ENCODE measurements around the gene USH2A.

The USH2A gene

GRCh38 chr1:215789981-215790380 lies 633.3 kb downstream of the USH2A start:
- Histone ChIP-seq H3K36me3 (ENCODE audit: insufficient read depth, low read length) (no peaks in the 10 kb centered on the region), H2AFZ (ENCODE audit: low read depth, low read length) (no peak overlapping the region), H4K20me1 (ENCODE audit: insufficient read depth, low read length) (no peaks in the 10 kb centered on the region), H3K79me2 (ENCODE audit: insufficient read depth, low read length) (no peaks in the 10 kb centered on the region), H3K4me3 (ENCODE audit: low read depth in 1 of 2, low read length in 2 of 2) (no peak overlapping the region), H3K9ac (ENCODE audit: low read depth, low read length) (no peak overlapping the region), H3K4me1 (ENCODE audit: insufficient read depth, low read length) (no peaks in the 10 kb centered on the region), H3K27me3 (ENCODE audit: insufficient read depth, low read length, poor library complexity) (no peaks in the 10 kb centered on the region), H3K27ac (ENCODE audit: low read length) (no peak overlapping the region), H3K9me3 (ENCODE audit: insufficient read depth, low read length, severe bottlenecking) (no peaks in the 10 kb centered on the region), H3K4me2 (ENCODE audit: insufficient read depth, low read length) (no peak overlapping the region)
- DNase-seq (no peak), ATAC-seq (ENCODE audit: insufficient read depth, low read depth) (no peak)
- no peak for TF ChIP-seq CTCF (IDR thresholded peaks at IDR 0.05; ENCODE audit: borderline replicate concordance, extremely low read depth, low read length, poor library complexity, severe bottlenecking)
- no peak for TF ChIP-seq EZH2 (IDR thresholded peaks at IDR 0.05; ENCODE audit: borderline replicate concordance, low read depth, low read length, severe bottlenecking)

GRCh38 chr1:215786997-215787396 lies 636.3 kb downstream of the USH2A start:
- Histone ChIP-seq H4K20me1 (ENCODE audit: insufficient read depth, low read length) (no peaks in the 10 kb centered on the region), H3K4me1 (ENCODE audit: insufficient read depth, low read length) (no peaks in the 10 kb centered on the region), H3K36me3 (ENCODE audit: insufficient read depth, low read length) (no peaks in the 10 kb centered on the region), H3K4me3 (ENCODE audit: low read depth in 1 of 2, low read length in 2 of 2) (no peak overlapping the region), H2AFZ (ENCODE audit: low read depth, low read length) (no peak overlapping the region), H3K27ac (ENCODE audit: low read length) (no peak overlapping the region), H3K27me3 (ENCODE audit: insufficient read depth, low read length, poor library complexity) (no peaks in the 10 kb centered on the region), H3K4me2 (ENCODE audit: insufficient read depth, low read length) (no peak overlapping the region), H3K9me3 (ENCODE audit: insufficient read depth, low read length, severe bottlenecking) (no peaks in the 10 kb centered on the region), H3K79me2 (ENCODE audit: insufficient read depth, low read length) (no peaks in the 10 kb centered on the region), H3K9ac (ENCODE audit: low read depth, low read length) (no peak overlapping the region)
- TF ChIP-seq EZH2 (IDR thresholded peaks at IDR 0.05; ENCODE audit: borderline replicate concordance, low read depth, low read length, severe bottlenecking) (no peak), CTCF (IDR thresholded peaks at IDR 0.05; ENCODE audit: borderline replicate concordance, extremely low read depth, low read length, poor library complexity, severe bottlenecking) (no peak)
- ATAC-seq (ENCODE audit: insufficient read depth, low read depth) (no peak), DNase-seq (no peak)

GRCh38 chr1:215780641-215781040 lies 642.6 kb downstream of the USH2A start:
- DNase-seq (no peak), ATAC-seq (ENCODE audit: insufficient read depth, low read depth) (no peak)
- H2AFZ ChIP-seq (ENCODE audit: low read depth, low read length), result no peak overlapping the region
- no peak overlapping the region for H3K27ac ChIP-seq (ENCODE audit: low read length)
- no peaks in the 10 kb centered on the region for H3K79me2 ChIP-seq (ENCODE audit: insufficient read depth, low read length)
- H3K36me3 ChIP-seq (ENCODE audit: insufficient read depth, low read length), result no peaks in the 10 kb centered on the region
- TF ChIP-seq EZH2 (IDR thresholded peaks at IDR 0.05; ENCODE audit: borderline replicate concordance, low read depth, low read length, severe bottlenecking), result no peak
- TF ChIP-seq CTCF (IDR thresholded peaks at IDR 0.05; ENCODE audit: borderline replicate concordance, extremely low read depth, low read length, poor library complexity, severe bottlenecking), result no peak
- H4K20me1 ChIP-seq (ENCODE audit: insufficient read depth, low read length), result no peaks in the 10 kb centered on the region
- no peak overlapping the region for H3K4me3 ChIP-seq (ENCODE audit: low read depth in 1 of 2, low read length in 2 of 2)
- H3K9me3 ChIP-seq (ENCODE audit: insufficient read depth, low read length, severe bottlenecking), result no peaks in the 10 kb centered on the region
- H3K9ac ChIP-seq (ENCODE audit: low read depth, low read length), result no peak overlapping the region
- no peaks in the 10 kb centered on the region for H3K4me1 ChIP-seq (ENCODE audit: insufficient read depth, low read length)
- no peak overlapping the region for H3K4me2 ChIP-seq (ENCODE audit: insufficient read depth, low read length)
- H3K27me3 ChIP-seq (ENCODE audit: insufficient read depth, low read length, poor library complexity), result no peaks in the 10 kb centered on the region

- ATAC-seq (ENCODE audit: insufficient read depth, low read depth) (no peak), DNase-seq (no peak)
- no peaks in the 10 kb centered on the region for H3K79me2 ChIP-seq (ENCODE audit: insufficient read depth, low read length)
- no peaks in the 10 kb centered on the region for H3K4me1 ChIP-seq (ENCODE audit: insufficient read depth, low read length)
- no peaks in the 10 kb centered on the region for H3K9me3 ChIP-seq (ENCODE audit: insufficient read depth, low read length, severe bottlenecking)
- H2AFZ ChIP-seq (ENCODE audit: low read depth, low read length), result no peak overlapping the region
- H3K4me2 ChIP-seq (ENCODE audit: insufficient read depth, low read length), result no peak overlapping the region
- TF ChIP-seq CTCF (IDR thresholded peaks at IDR 0.05; ENCODE audit: borderline replicate concordance, extremely low read depth, low read length, poor library complexity, severe bottlenecking) (no peak), EZH2 (IDR thresholded peaks at IDR 0.05; ENCODE audit: borderline replicate concordance, low read depth, low read length, severe bottlenecking) (no peak)
- H4K20me1 ChIP-seq (ENCODE audit: insufficient read depth, low read length), result no peaks in the 10 kb centered on the region
- no peak overlapping the region for H3K27ac ChIP-seq (ENCODE audit: low read length)
- H3K4me3 ChIP-seq (ENCODE audit: low read depth in 1 of 2, low read length in 2 of 2), result no peak overlapping the region
- H3K9ac ChIP-seq (ENCODE audit: low read depth, low read length), result no peak overlapping the region
- no peaks in the 10 kb centered on the region for H3K36me3 ChIP-seq (ENCODE audit: insufficient read depth, low read length)
- H3K27me3 ChIP-seq (ENCODE audit: insufficient read depth, low read length, poor library complexity), result no peaks in the 10 kb centered on the region
Observed at GRCh38 chr1:215780139-215780538, 643.1 kb downstream of the USH2A start.

Data from DND-41 (cell line).